HG02678 (cell line): Measurements from ENCODE around the gene VAMP5.
"Not testable (repeated sequence)": the region's sequence is repeated elsewhere in the genome, so short reads cannot be mapped to it uniquely, and the experiment has no call there.

Source experiments
- ATAC-seq: cut with Tn5 transposase; IDR thresholded peaks from one replicate; pipeline ENCODE4 v1.9.1; 2021; ENCODE audit warnings: mild to moderate bottlenecking, moderate library complexity; ENCODE audit not compliant: unreplicated experiment

Gene VAMP5

GRCh38 chr2:85599468-85600234, 15.4 kb downstream of the VAMP5 start:
- ATAC-seq = no peak

GRCh38 chr2:85600235-85600575, 16.0 kb downstream of the VAMP5 start:
- ATAC-seq = no peak

GRCh38 chr2:85600951-85601770, 16.9 kb downstream of the VAMP5 start:
- no peak for ATAC-seq

- ATAC-seq = peak; percentile 46
Measured at GRCh38 chr2:85601771-85602475, 17.7 kb downstream of the VAMP5 start.

- peak; percentile 95 for ATAC-seq
Measured at GRCh38 chr2:85602476-85603234, 18.4 kb downstream of the VAMP5 start, which contains the start of gene TMEM150A. TMEM150A (minus strand) TSS chr2:85602698; CDS start chr2:85601948, 750 bp downstream.

- not testable (repeated sequence) for ATAC-seq
Measured at GRCh38 chr2:85604133-85604444, 19.9 kb downstream of the VAMP5 start.

- ATAC-seq = no peak
Measured at GRCh38 chr2:85604568-85605339, 20.5 kb downstream of the VAMP5 start.

- no peak for ATAC-seq
Measured at GRCh38 chr2:85605406-85606115, 21.3 kb downstream of the VAMP5 start.

GRCh38 chr2:85606116-85606455, 21.9 kb downstream of the VAMP5 start:
- no peak for ATAC-seq

- no peak for ATAC-seq
Measured at GRCh38 chr2:85607268-85608215, 23.3 kb downstream of the VAMP5 start.

- ATAC-seq = no peak
Measured at GRCh38 chr2:85611217-85611704, 27.0 kb downstream of the VAMP5 start.

- ATAC-seq = peak; percentile 74
Measured at GRCh38 chr2:85611705-85612587, 27.7 kb downstream of the VAMP5 start, which contains the start of gene C2orf68. C2orf68 (minus strand) TSS chr2:85612066; CDS start chr2:85611984, 82 bp downstream.

- no peak for ATAC-seq
Measured at GRCh38 chr2:85613717-85614515, 29.7 kb downstream of the VAMP5 start.

- not testable (repeated sequence) for ATAC-seq
Measured at GRCh38 chr2:85614757-85615156, 30.5 kb downstream of the VAMP5 start.

GRCh38 chr2:85615413-85615728, 31.1 kb downstream of the VAMP5 start:
- no peak for ATAC-seq

GRCh38 chr2:85617723-85618122, 33.5 kb downstream of the VAMP5 start:
- not testable (repeated sequence) for ATAC-seq

GRCh38 chr2:85619617-85620016, 35.4 kb downstream of the VAMP5 start:
- ATAC-seq = no peak
